ENCODE measurements around the gene ZMYND12. TPM values are rescaled to one million over a fixed set of nuclear protein-coding genes. Genes with fewer than 3 reads are reported as not detected.

Gene ZMYND12
- total and polyA plus RNA-seq, 2 of the 4 experiments (the other 2 are of a cell fraction) = under 0.01 to 0.03 TPM

DNA sequence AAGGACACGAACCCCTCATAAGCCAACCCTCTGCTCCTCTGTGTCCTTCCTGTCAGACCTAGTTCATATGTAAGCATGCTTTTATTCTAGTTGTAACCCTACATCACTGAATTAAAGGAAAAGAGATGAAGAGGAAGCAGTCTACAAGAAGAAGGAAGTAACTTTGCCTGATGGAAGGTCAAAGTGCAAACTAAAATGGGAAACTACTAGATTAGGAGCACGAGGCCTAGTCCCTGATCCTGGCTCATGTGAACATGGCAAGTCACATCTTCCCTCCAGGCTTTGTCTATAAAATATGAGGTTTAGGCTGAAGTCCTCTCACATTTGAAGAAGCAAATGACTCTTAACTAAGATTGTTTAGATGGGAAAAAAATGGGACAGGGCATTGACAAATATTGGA, 13.2 kb downstream of the ZMYND12 start:
- Histone ChIP-seq H3K56ac (ENCODE audit: extremely low read depth, insufficient read depth, low read length) (no peak overlapping the region), H3K36me3 (ENCODE audit: control insufficient read depth, insufficient read depth, low read length) (no peaks in the 10 kb centered on the region), H3K27me3 (ENCODE audit: control insufficient read depth, insufficient read depth, low read length) (peaks cover 4% of the 10 kb centered on the region; the same call in 1 of the 2 replicates), H3K9me1 (ENCODE audit: insufficient read depth, low read length) (no peaks in the 10 kb centered on the region), H3K23ac (ENCODE audit: low read depth, low read length) (no peak overlapping the region), H2AK9ac (replicated peaks; ENCODE audit: low read depth, low read length, poor library complexity) (no peak overlapping the region), H3K18ac (ENCODE audit: low read depth, low read length) (no peak overlapping the region), H3K4me1 (ENCODE audit: control insufficient read depth, insufficient read depth, low read length) (peaks cover 1% of the 10 kb centered on the region; the same call in 1 of the 2 replicates), H2AFZ (replicated peaks; ENCODE audit: low read length, poor library complexity) (no peak overlapping the region), H2BK15ac (ENCODE audit: low read depth, low read length) (no peak overlapping the region), H3K4me2 (ENCODE audit: low read depth, low read length) (no peak overlapping the region), H3K14ac (replicated peaks; ENCODE audit: low read depth, low read length) (no peak overlapping the region), H3K9ac (ENCODE audit: low read depth, low read length) (no peak overlapping the region), H2BK20ac (ENCODE audit: low read depth, low read length) (no peak overlapping the region), H4K5ac (ENCODE audit: low read depth, low read length) (no peak overlapping the region), H4K20me1 (ENCODE audit: insufficient read depth, low read length) (no peaks in the 10 kb centered on the region), H4K8ac (ENCODE audit: low read depth in 2 of 2, low read length in 2 of 2) (no peak overlapping the region), H3K4ac (ENCODE audit: low read depth, low read length) (no peak overlapping the region), H3K9me3 (ENCODE audit: control insufficient read depth, insufficient read depth, low read length) (no peaks in the 10 kb centered on the region), H3K27ac (ENCODE audit: insufficient read depth, low read length) (no peak overlapping the region), H3K79me1 (ENCODE audit: low read depth in 1 of 2, low read length in 2 of 2) (no peaks in the 10 kb centered on the region), H4K91ac (ENCODE audit: insufficient read depth, low read depth, low read length) (no peak overlapping the region), H2BK5ac (ENCODE audit: low read depth, low read length, poor library complexity, severe bottlenecking) (no peak overlapping the region), H3K4me3 (ENCODE audit: insufficient read depth, low read depth, low read length) (no peak overlapping the region), H2AK5ac (ENCODE audit: low read depth, low read length) (no peak overlapping the region), H2BK120ac (ENCODE audit: low read depth, low read length) (no peak overlapping the region)
- POLR2A ChIA-PET (ENCODE audit: unreplicated experiment) = no interaction called here
- BruUV-seq (replicated peaks) = no TSS peak
- ATAC-seq (ENCODE audit: low read depth) = no peak
- no peak for DNase-seq
- in situ Hi-C loops (cut with MboI; ENCODE audit: low sequenced_read_pairs) (no loop called here), dilution Hi-C loops (cut with HindIII; ENCODE audit: low sequenced_read_pairs, unreplicated experiment) (no loop called here), intact Hi-C loops (cut with micrococcal nuclease) (no loop called here)
- TF ChIP-seq RAD21 (IDR thresholded peaks at IDR 0.05; ENCODE audit: low read length) = no peak
- TF ChIP-seq RCOR1 (IDR thresholded peaks at IDR 0.05; ENCODE audit: insufficient replicate concordance, low read length) = no peak
- TF ChIP-seq, protein P1, sequence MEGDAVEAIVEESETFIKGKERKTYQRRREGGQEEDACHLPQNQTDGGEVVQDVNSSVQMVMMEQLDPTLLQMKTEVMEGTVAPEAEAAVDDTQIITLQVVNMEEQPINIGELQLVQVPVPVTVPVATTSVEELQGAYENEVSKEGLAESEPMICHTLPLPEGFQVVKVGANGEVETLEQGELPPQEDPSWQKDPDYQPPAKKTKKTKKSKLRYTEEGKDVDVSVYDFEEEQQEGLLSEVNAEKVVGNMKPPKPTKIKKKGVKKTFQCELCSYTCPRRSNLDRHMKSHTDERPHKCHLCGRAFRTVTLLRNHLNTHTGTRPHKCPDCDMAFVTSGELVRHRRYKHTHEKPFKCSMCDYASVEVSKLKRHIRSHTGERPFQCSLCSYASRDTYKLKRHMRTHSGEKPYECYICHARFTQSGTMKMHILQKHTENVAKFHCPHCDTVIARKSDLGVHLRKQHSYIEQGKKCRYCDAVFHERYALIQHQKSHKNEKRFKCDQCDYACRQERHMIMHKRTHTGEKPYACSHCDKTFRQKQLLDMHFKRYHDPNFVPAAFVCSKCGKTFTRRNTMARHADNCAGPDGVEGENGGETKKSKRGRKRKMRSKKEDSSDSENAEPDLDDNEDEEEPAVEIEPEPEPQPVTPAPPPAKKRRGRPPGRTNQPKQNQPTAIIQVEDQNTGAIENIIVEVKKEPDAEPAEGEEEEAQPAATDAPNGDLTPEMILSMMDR (conservative IDR thresholded peaks at IDR 0.05; ENCODE audit: low read depth, low read length) = no peak
- TF ChIP-seq MXI1 (IDR thresholded peaks at IDR 0.05; ENCODE audit: borderline replicate concordance, low read depth, low read length) = no peak
- TF ChIP-seq NFE2L2 (IDR thresholded peaks at IDR 0.05; ENCODE audit: low read depth, low read length) = no peak
- no peak for TF ChIP-seq CEBPB (IDR thresholded peaks at IDR 0.05; ENCODE audit: low read depth, low read length)
- TF ChIP-seq, protein P2, sequence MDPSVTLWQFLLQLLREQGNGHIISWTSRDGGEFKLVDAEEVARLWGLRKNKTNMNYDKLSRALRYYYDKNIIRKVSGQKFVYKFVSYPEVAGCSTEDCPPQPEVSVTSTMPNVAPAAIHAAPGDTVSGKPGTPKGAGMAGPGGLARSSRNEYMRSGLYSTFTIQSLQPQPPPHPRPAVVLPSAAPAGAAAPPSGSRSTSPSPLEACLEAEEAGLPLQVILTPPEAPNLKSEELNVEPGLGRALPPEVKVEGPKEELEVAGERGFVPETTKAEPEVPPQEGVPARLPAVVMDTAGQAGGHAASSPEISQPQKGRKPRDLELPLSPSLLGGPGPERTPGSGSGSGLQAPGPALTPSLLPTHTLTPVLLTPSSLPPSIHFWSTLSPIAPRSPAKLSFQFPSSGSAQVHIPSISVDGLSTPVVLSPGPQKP (IDR thresholded peaks at IDR 0.05; ENCODE audit: borderline replicate concordance, low read depth, low read length) = no peak
- no peak for TF ChIP-seq SMC3 (IDR thresholded peaks at IDR 0.05; ENCODE audit: low read depth, low read length)
- TF ChIP-seq, protein P3, sequence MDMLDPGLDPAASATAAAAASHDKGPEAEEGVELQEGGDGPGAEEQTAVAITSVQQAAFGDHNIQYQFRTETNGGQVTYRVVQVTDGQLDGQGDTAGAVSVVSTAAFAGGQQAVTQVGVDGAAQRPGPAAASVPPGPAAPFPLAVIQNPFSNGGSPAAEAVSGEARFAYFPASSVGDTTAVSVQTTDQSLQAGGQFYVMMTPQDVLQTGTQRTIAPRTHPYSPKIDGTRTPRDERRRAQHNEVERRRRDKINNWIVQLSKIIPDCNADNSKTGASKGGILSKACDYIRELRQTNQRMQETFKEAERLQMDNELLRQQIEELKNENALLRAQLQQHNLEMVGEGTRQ (IDR thresholded peaks at IDR 0.05; ENCODE audit: low read depth, low read length) = no peak
- TF ChIP-seq MAZ (IDR thresholded peaks at IDR 0.05; ENCODE audit: borderline replicate concordance, low read depth, low read length) = no peak
- no peak for TF ChIP-seq RFX5 (IDR thresholded peaks at IDR 0.05; ENCODE audit: low read depth, low read length)
- no peak for TF ChIP-seq BHLHE40 (IDR thresholded peaks at IDR 0.05; ENCODE audit: low read depth, low read length)
- no peak for TF ChIP-seq CHD1 (IDR thresholded peaks at IDR 0.05; ENCODE audit: low read depth, low read length)
- TF ChIP-seq FOS (IDR thresholded peaks at IDR 0.05; ENCODE audit: low read depth, low read length) = no peak
- TF ChIP-seq POLR2A (IDR thresholded peaks at IDR 0.05; ENCODE audit: low read depth, low read length) = no peak
- WGBS, 2 experiments (ENCODE audit: extremely low coverage in 2 of 2, insufficient read length in 1 of 2) = no CpG with 5 or more reads among the region's 2 CpGs
- CTCF ChIA-PET = no interaction called here

Measured in IMR-90 (cell line).